Activated T-helper 17 cell treated with anti-CD3 and anti-CD28 coated beads, Interleukin-2, amount 50 U/mL, for 72 hours (primary cell): ENCODE measurements around the gene HSPH1. TPM values are rescaled to one million over a fixed set of nuclear protein-coding genes. Genes with fewer than 3 reads are reported as not detected.
"Not testable (repeated sequence)": the region's sequence is repeated elsewhere in the genome, so short reads cannot be mapped to it uniquely, and the experiment has no call there.

ENCODE experiments used
- ATAC-seq: fragments of 150-1000 bp; cut with Tn5 transposase; replicated peaks from 2 replicates; pipeline ENCODE4 v1.10.0; 2021; ENCODE audit warnings: mild to moderate bottlenecking, moderate library complexity
- H3K27ac Mint-ChIP-seq: one replicate; pipeline ENCODE4 v1.8.0; 2022; ENCODE audit warnings: mixed read lengths
- H3K27me3 Mint-ChIP-seq: one replicate; pipeline ENCODE4 v1.8.0; 2022; ENCODE audit warnings: mixed read lengths
- H3K36me3 Mint-ChIP-seq: one replicate; pipeline ENCODE4 v1.8.0; 2022; ENCODE audit warnings: low read depth, mild to moderate bottlenecking, mixed read lengths
- H3K4me1 Mint-ChIP-seq: one replicate; pipeline ENCODE4 v1.8.0; 2022; ENCODE audit warnings: mixed read lengths
- H3K4me3 Mint-ChIP-seq: one replicate; pipeline ENCODE4 v1.8.0; 2022; ENCODE audit warnings: mild to moderate bottlenecking, mixed read lengths
- H3K9me3 Mint-ChIP-seq: one replicate; pipeline ENCODE4 v1.8.0; 2022; ENCODE audit warnings: mixed read lengths
- total RNA-seq, 2 donors: library from RNA; stranded (reverse); gene quantifications; one replicate each; pipeline ENCODE4 v1.2.3, GENCODE V29; 2022

The HSPH1 gene
- total RNA-seq, 2 donors from 2014 or later, result 128 to 303 TPM

- no peaks in the 10 kb centered on the region for H3K4me1 Mint-ChIP-seq
- no peak overlapping the region for H3K27ac Mint-ChIP-seq
- no peaks in the 10 kb centered on the region for H3K36me3 Mint-ChIP-seq
- peaks cover 29% of the 10 kb centered on the region for H3K27me3 Mint-ChIP-seq
- no peak overlapping the region for H3K4me3 Mint-ChIP-seq
- no peak for ATAC-seq
- H3K9me3 Mint-ChIP-seq, result no peaks in the 10 kb centered on the region
Observed at GRCh38 chr13:31105020-31105795, 56.5 kb downstream of the HSPH1 start.

- H3K27me3 Mint-ChIP-seq, result peaks cover 30% of the 10 kb centered on the region
- no peak for ATAC-seq
- H3K27ac Mint-ChIP-seq, result no peak overlapping the region
- no peaks in the 10 kb centered on the region for H3K4me1 Mint-ChIP-seq
- no peaks in the 10 kb centered on the region for H3K36me3 Mint-ChIP-seq
- no peak overlapping the region for H3K4me3 Mint-ChIP-seq
- H3K9me3 Mint-ChIP-seq, result no peaks in the 10 kb centered on the region
Observed at GRCh38 chr13:31102905-31103304, 58.8 kb downstream of the HSPH1 start.

GRCh38 chr13:31101472-31102170 lies 60.1 kb downstream of the HSPH1 start:
- Mint-ChIP-seq H3K27ac (no peak overlapping the region), H3K27me3 (peaks cover 36% of the 10 kb centered on the region), H3K4me1 (no peaks in the 10 kb centered on the region), H3K9me3 (no peaks in the 10 kb centered on the region), H3K4me3 (no peak overlapping the region), H3K36me3 (no peaks in the 10 kb centered on the region)
- ATAC-seq, result no peak

GRCh38 chr13:31100721-31101120 lies 61.0 kb downstream of the HSPH1 start:
- Mint-ChIP-seq H3K9me3 (no peaks in the 10 kb centered on the region), H3K4me1 (no peaks in the 10 kb centered on the region), H3K27ac (no peak overlapping the region), H3K4me3 (no peak overlapping the region), H3K27me3 (peaks cover 36% of the 10 kb centered on the region), H3K36me3 (no peaks in the 10 kb centered on the region)
- no peak for ATAC-seq

- not testable (repeated sequence) for H3K27ac Mint-ChIP-seq, H3K4me3 Mint-ChIP-seq, ATAC-seq, H3K9me3 Mint-ChIP-seq, H3K4me1 Mint-ChIP-seq, H3K36me3 Mint-ChIP-seq
- peaks cover 40% of the 10 kb centered on the region for H3K27me3 Mint-ChIP-seq
Observed at GRCh38 chr13:31097911-31098434, 63.7 kb downstream of the HSPH1 start.

- Mint-ChIP-seq H3K9me3 (no peaks in the 10 kb centered on the region), H3K27ac (no peak overlapping the region), H3K27me3 (peaks cover 36% of the 10 kb centered on the region), H3K36me3 (no peaks in the 10 kb centered on the region), H3K4me3 (no peak overlapping the region), H3K4me1 (no peaks in the 10 kb centered on the region)
- no peak for ATAC-seq
Observed at GRCh38 chr13:31096654-31097302, 64.9 kb downstream of the HSPH1 start.

GRCh38 chr13:31094331-31095015 lies 67.2 kb downstream of the HSPH1 start:
- Mint-ChIP-seq H3K36me3 (no peaks in the 10 kb centered on the region), H3K27ac (no peak overlapping the region)

DNA sequence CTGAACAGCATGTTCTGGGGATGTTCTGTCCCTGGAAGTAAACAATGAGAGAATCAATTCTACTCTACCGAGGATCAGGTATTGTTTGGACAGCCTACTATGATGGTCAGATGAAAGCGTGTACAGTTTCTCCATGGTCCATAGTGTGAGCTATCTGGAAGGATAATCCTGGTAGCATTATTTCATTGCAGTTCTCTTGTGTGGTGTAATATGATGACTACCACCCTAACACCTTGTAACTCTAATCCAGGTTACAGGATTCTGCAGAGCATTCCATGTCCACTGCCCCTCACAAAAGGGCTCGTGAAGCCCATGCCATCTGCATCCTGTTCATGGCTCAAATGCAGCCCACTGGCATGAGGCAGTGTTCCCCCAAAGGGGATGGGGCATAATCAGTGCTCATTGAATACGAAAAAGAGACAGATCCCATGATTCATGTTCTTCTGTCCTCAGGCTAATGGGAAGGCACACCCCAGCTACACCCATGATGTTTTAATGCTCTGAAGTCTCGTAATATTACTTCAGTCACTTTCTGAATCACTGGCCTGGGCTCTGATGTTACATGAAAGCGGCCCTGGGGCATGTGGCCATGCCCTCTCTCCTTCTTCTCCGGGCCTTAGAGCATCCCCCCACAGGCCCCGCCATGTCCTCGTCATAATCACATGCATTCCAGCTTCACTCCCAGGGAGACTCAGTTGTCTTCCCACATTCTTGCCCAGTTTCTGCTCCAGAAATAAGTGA lies 68.4 kb downstream of the HSPH1 start:
- no peak overlapping the region for H3K27ac Mint-ChIP-seq
- H3K36me3 Mint-ChIP-seq, result no peaks in the 10 kb centered on the region
- no peaks in the 10 kb centered on the region for H3K4me1 Mint-ChIP-seq
- no peaks in the 10 kb centered on the region for H3K9me3 Mint-ChIP-seq
- ATAC-seq, result no peak
- no peak overlapping the region for H3K4me3 Mint-ChIP-seq
- H3K27me3 Mint-ChIP-seq, result peaks cover 19% of the 10 kb centered on the region

More at GRCh38 chr13:31094331-31095015, 67.2 kb downstream of the HSPH1 start:
- no peak for ATAC-seq
- H3K4me3 Mint-ChIP-seq, result no peak overlapping the region
- H3K9me3 Mint-ChIP-seq, result no peaks in the 10 kb centered on the region
- H3K27me3 Mint-ChIP-seq, result peaks cover 24% of the 10 kb centered on the region
- no peaks in the 10 kb centered on the region for H3K4me1 Mint-ChIP-seq

DNA sequence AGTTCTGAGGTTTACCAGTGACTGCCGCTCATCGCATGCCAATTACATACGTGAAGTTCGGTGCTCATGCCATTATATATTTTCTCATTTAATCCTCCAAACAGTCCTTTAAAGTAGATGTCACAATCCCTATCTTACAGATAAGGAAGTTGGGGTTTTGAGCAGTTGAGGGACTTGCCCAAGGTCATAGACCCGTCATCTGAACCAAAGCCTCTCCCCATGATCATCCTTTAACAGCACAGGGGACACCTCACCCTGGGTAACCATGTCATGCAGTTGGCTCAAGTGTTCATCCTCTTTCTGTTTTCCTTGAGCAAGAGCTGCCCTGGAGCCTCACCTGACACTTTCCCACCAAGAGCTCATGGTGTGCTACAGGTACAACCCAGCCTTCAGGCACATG lies 69.1 kb downstream of the HSPH1 start:
- H3K27me3 Mint-ChIP-seq, result peaks cover 20% of the 10 kb centered on the region
- no peaks in the 10 kb centered on the region for H3K36me3 Mint-ChIP-seq

GRCh38 chr13:31090961-31091624 lies 70.6 kb downstream of the HSPH1 start:
- Mint-ChIP-seq H3K4me3 (no peak overlapping the region), H3K9me3 (no peaks in the 10 kb centered on the region), H3K27me3 (peaks cover 20% of the 10 kb centered on the region), H3K27ac (peak overlapping the region; percentile 33), H3K36me3 (no peaks in the 10 kb centered on the region), H3K4me1 (no peaks in the 10 kb centered on the region)
- ATAC-seq, result no peak

More for the DNA sequence above, 69.1 kb downstream of the HSPH1 start:
- H3K27ac Mint-ChIP-seq, result no peak overlapping the region
- no peak overlapping the region for H3K4me3 Mint-ChIP-seq
- ATAC-seq, result no peak
- no peaks in the 10 kb centered on the region for H3K9me3 Mint-ChIP-seq
- no peaks in the 10 kb centered on the region for H3K4me1 Mint-ChIP-seq

DNA sequence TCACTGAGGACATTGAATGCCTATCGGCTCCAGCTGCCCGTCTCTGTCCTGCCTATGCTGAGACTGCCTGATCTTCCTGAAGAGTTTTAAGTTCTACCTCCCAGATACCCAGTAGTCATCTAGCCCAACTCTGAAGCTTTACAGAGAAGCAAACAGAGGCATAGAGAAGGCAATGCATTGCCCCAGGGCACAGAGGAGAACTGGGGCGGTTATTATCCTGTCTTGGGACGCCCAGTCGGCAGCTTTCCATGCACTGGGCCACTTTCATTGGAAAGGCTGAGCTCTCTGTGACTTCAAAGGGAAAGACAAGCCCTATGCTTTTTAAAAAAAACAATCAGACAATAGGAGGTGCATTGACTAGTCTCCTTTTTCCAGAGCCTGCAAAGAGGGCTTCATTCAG lies 71.6 kb downstream of the HSPH1 start:
- Mint-ChIP-seq H3K9me3 (no peaks in the 10 kb centered on the region), H3K27me3 (peaks cover 21% of the 10 kb centered on the region), H3K4me1 (no peaks in the 10 kb centered on the region), H3K27ac (peak overlapping the region; percentile 33), H3K4me3 (no peak overlapping the region), H3K36me3 (no peaks in the 10 kb centered on the region)
- ATAC-seq, result no peak

GRCh38 chr13:31089649-31090048 lies 72.1 kb downstream of the HSPH1 start:
- H3K4me1 Mint-ChIP-seq, result no peaks in the 10 kb centered on the region
- no peak for ATAC-seq
- no peaks in the 10 kb centered on the region for H3K36me3 Mint-ChIP-seq
- no peak overlapping the region for H3K27ac Mint-ChIP-seq
- H3K27me3 Mint-ChIP-seq, result peaks cover 20% of the 10 kb centered on the region
- H3K9me3 Mint-ChIP-seq, result no peaks in the 10 kb centered on the region
- no peak overlapping the region for H3K4me3 Mint-ChIP-seq

DNA sequence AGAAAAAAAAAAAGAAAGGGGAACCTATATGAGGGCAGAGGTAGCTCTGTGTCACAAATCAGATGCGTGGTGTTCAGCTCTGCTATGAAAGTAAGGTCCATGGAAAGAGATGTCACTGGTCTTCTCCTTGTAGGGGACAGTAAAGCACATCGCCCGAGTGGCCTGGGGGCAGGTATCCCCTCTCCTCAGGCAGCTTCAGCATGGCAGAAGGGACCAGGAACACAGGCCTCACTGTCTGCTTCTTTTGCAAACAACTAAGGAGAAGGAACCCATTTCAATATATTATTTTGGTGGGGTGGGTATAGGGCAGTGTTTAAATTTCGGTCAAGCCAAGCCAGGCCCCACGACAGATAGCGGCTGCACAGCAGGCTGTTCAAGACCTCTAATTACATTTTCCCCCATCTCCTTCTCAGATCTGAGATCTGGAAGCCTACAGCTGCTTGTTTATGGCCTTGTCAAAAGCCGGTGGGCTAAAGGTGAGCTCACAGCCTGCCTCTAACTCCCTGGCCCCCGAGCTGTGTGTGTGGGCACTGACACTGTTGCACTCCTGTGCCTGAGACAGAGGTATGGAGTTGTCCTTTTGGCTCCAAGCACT lies 72.8 kb downstream of the HSPH1 start:
- H3K27ac Mint-ChIP-seq, result no peak overlapping the region
- H3K4me3 Mint-ChIP-seq, result no peak overlapping the region
- no peaks in the 10 kb centered on the region for H3K9me3 Mint-ChIP-seq
- no peaks in the 10 kb centered on the region for H3K4me1 Mint-ChIP-seq
- H3K36me3 Mint-ChIP-seq, result no peaks in the 10 kb centered on the region
- H3K27me3 Mint-ChIP-seq, result peaks cover 21% of the 10 kb centered on the region
- ATAC-seq, result no peak
